ENCODE measurements around the gene RAG1.

RAG1 gene

DNA sequence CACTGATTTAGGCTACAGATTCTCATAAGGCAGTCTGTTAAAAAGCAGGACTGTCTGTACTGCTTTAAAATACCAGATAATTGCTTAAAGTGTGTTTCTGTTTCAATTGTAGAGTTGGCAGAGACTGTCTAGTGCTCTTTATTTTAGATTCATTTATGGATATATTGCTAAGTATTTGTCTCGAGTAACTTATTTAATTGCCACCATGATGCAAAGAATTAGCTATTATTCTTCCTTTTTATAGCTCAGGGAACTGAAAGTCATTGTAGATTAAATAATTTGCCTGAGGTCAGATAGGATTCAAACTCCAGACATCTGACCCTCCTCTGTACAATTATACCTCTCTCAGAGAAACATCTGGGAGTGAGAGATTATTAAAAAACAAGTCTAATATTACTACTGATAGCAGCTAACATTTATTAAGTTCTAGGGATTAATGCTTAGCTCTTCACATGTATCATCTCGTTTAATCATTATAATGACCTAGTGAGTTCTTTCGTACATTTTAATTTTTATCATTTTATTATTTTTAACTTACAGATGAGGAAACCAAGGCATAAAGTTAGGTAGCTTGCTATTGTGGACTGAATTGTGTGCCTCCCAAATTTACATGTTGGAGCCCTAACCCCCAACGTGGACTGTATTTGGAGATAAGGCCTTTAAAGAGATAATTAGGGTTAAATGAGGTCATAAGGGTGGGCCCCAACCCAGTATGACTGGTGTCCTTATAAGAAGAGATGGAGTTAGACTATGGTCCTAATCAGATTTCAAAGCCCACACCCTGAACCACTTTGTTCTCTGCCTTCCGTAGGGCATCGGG is 49.9 kb downstream of the RAG1 start:
- DNase-seq (ENCODE audit: low spot score) = no peak
- Histone ChIP-seq H3K27ac (no peak overlapping the region), H3K4me3 (no peak overlapping the region)
- no peak for TF ChIP-seq CTCF (IDR thresholded peaks at IDR 0.05)

GRCh38 chr11:36618363-36619047 is 50.7 kb downstream of the RAG1 start:
- no peak for DNase-seq (ENCODE audit: low spot score)
- peak overlapping the region; percentile 50 for H3K4me3 ChIP-seq
- H3K27ac ChIP-seq = no peak overlapping the region
- no peak for TF ChIP-seq CTCF (IDR thresholded peaks at IDR 0.05)

DNA sequence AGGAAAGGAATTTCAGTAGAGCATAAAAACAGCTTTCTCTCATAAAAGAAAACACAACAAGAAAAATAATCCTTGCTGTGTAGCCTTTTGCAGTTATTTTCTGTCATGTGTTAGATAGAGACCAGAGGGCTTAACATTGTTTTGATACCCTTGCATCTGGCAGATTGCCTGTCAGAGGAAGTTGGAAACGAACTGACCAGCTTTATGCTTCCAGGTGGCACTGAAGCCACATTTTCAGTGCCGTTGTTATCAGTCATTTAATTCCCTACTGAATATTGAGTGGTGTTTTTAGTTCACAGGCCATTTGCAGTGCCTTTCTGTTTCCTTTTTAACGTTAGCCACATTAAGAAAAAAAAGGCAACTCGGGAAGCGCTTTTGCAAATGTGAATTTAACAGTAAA is 51.7 kb downstream of the RAG1 start:
- peak overlapping the region; percentile 50 for H3K4me3 ChIP-seq
- no peak for DNase-seq (ENCODE audit: low spot score)
- no peak for TF ChIP-seq CTCF (IDR thresholded peaks at IDR 0.05)
- H3K27ac ChIP-seq = no peak overlapping the region

DNA sequence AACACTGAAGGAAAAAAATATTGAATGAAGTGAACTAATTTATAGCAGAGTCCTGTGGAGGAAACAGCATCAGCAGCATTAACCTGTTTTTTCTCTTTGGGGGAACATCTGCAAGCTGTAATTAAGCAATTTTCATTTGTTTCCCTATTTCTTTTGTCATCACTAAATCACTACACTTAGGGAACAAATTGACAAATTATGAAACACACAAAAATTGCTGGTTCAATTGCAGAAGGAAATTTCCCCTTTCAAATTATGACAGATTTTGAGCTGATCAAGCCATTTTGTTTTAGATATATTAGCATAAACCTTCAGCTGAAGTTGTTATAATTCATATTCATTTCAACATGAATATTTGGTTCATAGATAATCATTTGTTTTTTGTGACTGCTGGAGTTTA is 52.4 kb downstream of the RAG1 start:
- no peak for DNase-seq (ENCODE audit: low spot score)

GRCh38 chr11:36622431-36623136 is 54.8 kb downstream of the RAG1 start:
- Histone ChIP-seq H3K27ac (no peak overlapping the region), H3K4me3 (no peak overlapping the region)
- peak; percentile 19 for TF ChIP-seq CTCF (IDR thresholded peaks at IDR 0.05)
- DNase-seq (ENCODE audit: low spot score) = no peak

More for the DNA sequence above, 52.4 kb downstream of the RAG1 start:
- no peak overlapping the region for H3K27ac ChIP-seq
- H3K4me3 ChIP-seq = no peak overlapping the region
- TF ChIP-seq CTCF (IDR thresholded peaks at IDR 0.05) = no peak

DNA sequence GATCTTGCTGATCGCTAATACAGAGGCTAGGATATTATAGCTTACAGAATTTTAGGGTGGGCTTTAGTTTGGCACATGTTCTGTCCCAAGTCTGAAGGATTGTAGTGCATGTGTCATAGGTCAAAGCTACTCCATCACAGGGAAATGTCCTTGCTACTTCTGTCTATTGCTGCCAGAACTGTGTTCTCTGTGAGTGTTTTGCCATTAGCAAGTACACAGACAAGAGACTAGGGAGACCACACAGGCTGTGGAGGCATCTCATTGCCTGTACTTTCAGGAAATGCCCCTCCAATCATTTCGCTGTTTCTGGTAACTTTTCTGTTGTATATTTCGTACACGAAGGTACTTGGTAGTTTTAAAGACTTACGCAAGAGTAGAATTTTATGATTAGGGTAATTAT is 55.7 kb downstream of the RAG1 start:
- no peak for DNase-seq (ENCODE audit: low spot score)
- no peak overlapping the region for H3K4me3 ChIP-seq
- no peak overlapping the region for H3K27ac ChIP-seq
- no peak for TF ChIP-seq CTCF (IDR thresholded peaks at IDR 0.05)

Measured in coronary artery (tissue), 2 donors.